ENCODE data around the gene LRWD1.

DNA sequence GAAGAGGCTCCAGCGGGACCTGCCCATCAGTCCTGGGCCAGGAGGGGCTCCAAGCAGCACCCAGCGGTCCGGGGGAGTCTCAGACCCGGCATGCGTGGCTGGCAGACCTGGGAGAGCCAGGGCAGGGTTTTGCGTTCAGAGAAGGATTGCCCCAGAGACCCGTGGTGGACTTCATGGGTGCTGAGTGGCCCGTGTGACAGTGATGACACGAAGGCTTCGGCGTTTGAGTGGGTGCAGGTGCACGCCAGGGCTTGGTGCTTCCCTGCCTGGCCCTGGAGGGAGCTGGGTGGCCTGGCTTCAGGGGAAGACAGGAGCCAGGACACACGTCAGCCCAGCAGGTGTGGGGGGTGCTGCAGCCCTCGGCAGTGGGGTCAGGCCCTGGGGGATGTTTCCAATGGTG, 17.5 kb upstream of the LRWD1 start:
- TF ChIP-seq, protein P1, sequence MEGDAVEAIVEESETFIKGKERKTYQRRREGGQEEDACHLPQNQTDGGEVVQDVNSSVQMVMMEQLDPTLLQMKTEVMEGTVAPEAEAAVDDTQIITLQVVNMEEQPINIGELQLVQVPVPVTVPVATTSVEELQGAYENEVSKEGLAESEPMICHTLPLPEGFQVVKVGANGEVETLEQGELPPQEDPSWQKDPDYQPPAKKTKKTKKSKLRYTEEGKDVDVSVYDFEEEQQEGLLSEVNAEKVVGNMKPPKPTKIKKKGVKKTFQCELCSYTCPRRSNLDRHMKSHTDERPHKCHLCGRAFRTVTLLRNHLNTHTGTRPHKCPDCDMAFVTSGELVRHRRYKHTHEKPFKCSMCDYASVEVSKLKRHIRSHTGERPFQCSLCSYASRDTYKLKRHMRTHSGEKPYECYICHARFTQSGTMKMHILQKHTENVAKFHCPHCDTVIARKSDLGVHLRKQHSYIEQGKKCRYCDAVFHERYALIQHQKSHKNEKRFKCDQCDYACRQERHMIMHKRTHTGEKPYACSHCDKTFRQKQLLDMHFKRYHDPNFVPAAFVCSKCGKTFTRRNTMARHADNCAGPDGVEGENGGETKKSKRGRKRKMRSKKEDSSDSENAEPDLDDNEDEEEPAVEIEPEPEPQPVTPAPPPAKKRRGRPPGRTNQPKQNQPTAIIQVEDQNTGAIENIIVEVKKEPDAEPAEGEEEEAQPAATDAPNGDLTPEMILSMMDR (conservative IDR thresholded peaks at IDR 0.05; ENCODE audit: low read depth, low read length), result no peak
- no peak for TF ChIP-seq POLR2A (IDR thresholded peaks at IDR 0.05; ENCODE audit: low read depth, low read length)
- TF ChIP-seq CEBPB (IDR thresholded peaks at IDR 0.05; ENCODE audit: low read depth, low read length), result no peak
- TF ChIP-seq, protein P2, sequence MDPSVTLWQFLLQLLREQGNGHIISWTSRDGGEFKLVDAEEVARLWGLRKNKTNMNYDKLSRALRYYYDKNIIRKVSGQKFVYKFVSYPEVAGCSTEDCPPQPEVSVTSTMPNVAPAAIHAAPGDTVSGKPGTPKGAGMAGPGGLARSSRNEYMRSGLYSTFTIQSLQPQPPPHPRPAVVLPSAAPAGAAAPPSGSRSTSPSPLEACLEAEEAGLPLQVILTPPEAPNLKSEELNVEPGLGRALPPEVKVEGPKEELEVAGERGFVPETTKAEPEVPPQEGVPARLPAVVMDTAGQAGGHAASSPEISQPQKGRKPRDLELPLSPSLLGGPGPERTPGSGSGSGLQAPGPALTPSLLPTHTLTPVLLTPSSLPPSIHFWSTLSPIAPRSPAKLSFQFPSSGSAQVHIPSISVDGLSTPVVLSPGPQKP (IDR thresholded peaks at IDR 0.05; ENCODE audit: borderline replicate concordance, low read depth, low read length), result no peak
- TF ChIP-seq BHLHE40 (IDR thresholded peaks at IDR 0.05; ENCODE audit: low read depth, low read length), result no peak
- TF ChIP-seq, protein P3, sequence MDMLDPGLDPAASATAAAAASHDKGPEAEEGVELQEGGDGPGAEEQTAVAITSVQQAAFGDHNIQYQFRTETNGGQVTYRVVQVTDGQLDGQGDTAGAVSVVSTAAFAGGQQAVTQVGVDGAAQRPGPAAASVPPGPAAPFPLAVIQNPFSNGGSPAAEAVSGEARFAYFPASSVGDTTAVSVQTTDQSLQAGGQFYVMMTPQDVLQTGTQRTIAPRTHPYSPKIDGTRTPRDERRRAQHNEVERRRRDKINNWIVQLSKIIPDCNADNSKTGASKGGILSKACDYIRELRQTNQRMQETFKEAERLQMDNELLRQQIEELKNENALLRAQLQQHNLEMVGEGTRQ (IDR thresholded peaks at IDR 0.05; ENCODE audit: low read depth, low read length), result no peak
- TF ChIP-seq FOS (IDR thresholded peaks at IDR 0.05; ENCODE audit: low read depth, low read length), result no peak
- TF ChIP-seq SMC3 (IDR thresholded peaks at IDR 0.05; ENCODE audit: low read depth, low read length), result no peak
- TF ChIP-seq RAD21 (IDR thresholded peaks at IDR 0.05; ENCODE audit: low read length), result no peak
- TF ChIP-seq CHD1 (IDR thresholded peaks at IDR 0.05; ENCODE audit: low read depth, low read length), result no peak

Data from IMR-90 (cell line).